Ascending aorta (tissue), 2 donors: ENCODE data around the gene ARMC12. TPM values are rescaled to one million over a fixed set of nuclear protein-coding genes. Genes with fewer than 3 reads are reported as not detected.

Source experiments
- DNase-seq, 2 donors: peaks; one replicate each; pipeline ENCODE4 v3.0.0-alpha.2; 2019; ENCODE audit warnings: low spot score in 2 of 2
- H3K27ac ChIP-seq, 2 donors: fragments of 200-600 bp; sonication (generic); one replicate each; pipeline ENCODE4 v1.5.1; 2016 to 2017; ENCODE audit warnings: mild to moderate bottlenecking in 1 of 2
- H3K27me3 ChIP-seq: fragments of 200-600 bp; sonication (generic); one replicate; pipeline ENCODE4 v1.5.1; 2017
- H3K36me3 ChIP-seq, 2 donors: fragments of 200-600 bp; sonication (generic); one replicate each; pipeline ENCODE4 v1.5.1; 2016
- H3K4me1 ChIP-seq, 2 donors: fragments of 200-600 bp; sonication (generic); one replicate each; pipeline ENCODE4 v1.5.1; 2016 to 2017; ENCODE audit warnings: mild to moderate bottlenecking in 1 of 2
- H3K4me3 ChIP-seq, 2 donors: fragments of 200-600 bp; sonication (generic); one replicate each; pipeline ENCODE4 v1.5.1; 2016 to 2017; ENCODE audit warnings: mild to moderate bottlenecking in 1 of 2
- H3K9me3 ChIP-seq, 2 donors: fragments of 200-600 bp; sonication (generic); one replicate each; pipeline ENCODE4 v1.5.1; 2016
- intact Hi-C: fragments of 100-400 bp; cut with DNase I; formaldehyde crosslinking; loops from one replicate; pipeline ENCODE4 v1.15.1; 2023
- total RNA-seq: library from RNA; depleted of rRNA; stranded (reverse); fragments of >200 nt; gene quantifications from one replicate; pipeline ENCODE4 v1.1.0, GENCODE V29; 2016
- TF ChIP-seq, protein P1 (sequence below), 3 experiments: fragments of 200-600 bp in 2 of 3; fragments of 450-650 bp in 1 of 3; sonication (generic) in 2 of 3; IDR thresholded peaks; one replicate each; pipeline ENCODE4 v1.5.1; 2016 to 2019; ENCODE audit warnings: antibody characterized with exemption in 3 of 3, mild to moderate bottlenecking in 1 of 3, moderate library complexity in 1 of 3

The ARMC12 gene
- total RNA-seq, 1 donor from 2014 or later: not detected

DNA sequence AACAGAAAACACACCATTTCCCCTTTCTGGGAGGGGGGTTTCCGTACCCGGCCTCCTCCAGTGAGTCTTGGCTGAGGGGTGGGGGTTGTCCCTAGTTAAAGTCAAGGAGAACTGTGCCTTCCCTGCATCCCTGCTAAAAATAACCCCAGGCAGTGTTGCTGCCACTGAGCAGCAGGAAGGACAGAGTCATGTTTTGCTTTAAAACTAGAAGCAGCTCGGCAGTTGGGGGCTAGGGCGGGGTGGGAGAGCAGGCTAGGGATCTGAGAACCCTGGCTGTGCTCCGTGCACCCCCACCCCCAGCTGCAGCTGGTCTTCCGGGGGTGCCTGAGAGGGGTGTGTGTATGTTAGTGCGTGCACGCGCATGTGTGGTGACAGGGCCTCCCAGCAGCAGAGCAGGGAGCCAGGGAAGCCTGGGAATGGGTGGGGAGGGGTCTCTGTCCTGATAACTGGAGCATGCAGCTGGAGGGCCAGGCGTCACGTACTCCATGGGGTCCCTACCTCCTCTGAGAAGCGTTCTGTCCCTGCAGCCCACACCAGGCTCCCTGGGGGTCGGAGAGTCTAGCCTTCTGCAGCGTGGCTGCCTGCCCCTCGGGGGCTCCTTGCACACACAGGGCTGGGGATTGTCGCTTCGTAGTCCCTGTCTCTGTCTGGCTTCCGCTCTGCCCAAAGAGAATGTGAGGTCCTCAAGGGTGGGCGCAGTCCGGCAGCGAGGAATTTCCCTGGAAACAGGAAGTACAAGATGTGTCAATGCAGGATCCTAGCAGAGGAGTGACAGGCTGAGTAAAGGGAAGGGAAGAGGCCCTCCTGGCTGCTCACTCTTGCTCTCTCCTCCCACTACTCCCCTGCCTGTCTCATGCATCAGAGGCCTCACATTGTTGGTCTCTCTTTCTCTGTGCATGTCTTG, 16.8 kb upstream of the ARMC12 start:
- H3K9me3 ChIP-seq: no peaks in the 10 kb centered on the region
- H3K27ac ChIP-seq: peak overlapping the region; percentile 70 to 78
- no peaks in the 10 kb centered on the region for H3K27me3 ChIP-seq
- peaks cover 23 to 26% of the 10 kb centered on the region in 2 donors for H3K4me1 ChIP-seq
- intact Hi-C loops: loop anchor here (10.0 kb wide), 1 partner anchor 1475 kb away; the partner anchor contains the start of gene SMIM29
- peak overlapping the region in 1 of 2 donors; percentile 36 for H3K4me3 ChIP-seq
- peak in 1 of 2 donors; percentile 80 for DNase-seq
- no peaks in the 10 kb centered on the region for H3K36me3 ChIP-seq
- TF ChIP-seq, protein P1, sequence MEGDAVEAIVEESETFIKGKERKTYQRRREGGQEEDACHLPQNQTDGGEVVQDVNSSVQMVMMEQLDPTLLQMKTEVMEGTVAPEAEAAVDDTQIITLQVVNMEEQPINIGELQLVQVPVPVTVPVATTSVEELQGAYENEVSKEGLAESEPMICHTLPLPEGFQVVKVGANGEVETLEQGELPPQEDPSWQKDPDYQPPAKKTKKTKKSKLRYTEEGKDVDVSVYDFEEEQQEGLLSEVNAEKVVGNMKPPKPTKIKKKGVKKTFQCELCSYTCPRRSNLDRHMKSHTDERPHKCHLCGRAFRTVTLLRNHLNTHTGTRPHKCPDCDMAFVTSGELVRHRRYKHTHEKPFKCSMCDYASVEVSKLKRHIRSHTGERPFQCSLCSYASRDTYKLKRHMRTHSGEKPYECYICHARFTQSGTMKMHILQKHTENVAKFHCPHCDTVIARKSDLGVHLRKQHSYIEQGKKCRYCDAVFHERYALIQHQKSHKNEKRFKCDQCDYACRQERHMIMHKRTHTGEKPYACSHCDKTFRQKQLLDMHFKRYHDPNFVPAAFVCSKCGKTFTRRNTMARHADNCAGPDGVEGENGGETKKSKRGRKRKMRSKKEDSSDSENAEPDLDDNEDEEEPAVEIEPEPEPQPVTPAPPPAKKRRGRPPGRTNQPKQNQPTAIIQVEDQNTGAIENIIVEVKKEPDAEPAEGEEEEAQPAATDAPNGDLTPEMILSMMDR (IDR thresholded peaks at IDR 0.05): no peak

DNA sequence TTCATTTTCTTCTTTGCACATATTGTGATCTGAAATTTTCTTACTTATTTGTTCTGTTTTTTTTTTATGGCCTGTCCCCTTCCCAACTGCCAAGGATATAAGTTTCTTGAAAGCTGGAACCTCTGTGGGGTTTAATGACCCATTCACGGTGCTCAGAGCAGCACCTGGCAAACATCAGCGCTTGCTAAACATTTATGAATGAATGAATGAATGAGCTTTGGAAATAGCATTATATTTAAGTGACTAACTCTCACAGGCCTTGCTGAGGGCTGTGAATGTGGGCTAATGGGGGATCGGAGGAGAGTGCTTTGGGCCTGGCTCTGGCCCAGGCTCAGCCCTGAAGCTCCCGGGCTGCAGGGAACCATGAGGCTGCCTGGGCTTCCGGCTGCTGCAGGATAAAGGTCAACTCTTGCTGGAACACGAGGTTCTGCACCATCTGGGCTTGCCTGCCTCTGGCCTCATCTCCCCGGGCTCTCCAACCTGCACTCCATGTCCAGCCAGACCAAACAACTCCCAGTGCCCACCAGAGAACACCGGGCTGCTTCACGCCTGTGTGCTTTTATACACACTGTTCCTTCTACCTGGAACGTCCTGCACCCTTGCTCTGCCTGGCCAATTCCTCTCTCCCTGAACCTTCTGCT, 14.6 kb upstream of the ARMC12 start:
- H3K27me3 ChIP-seq: no peaks in the 10 kb centered on the region
- H3K4me1 ChIP-seq: peaks cover 40 to 43% of the 10 kb centered on the region in 2 donors

DNA sequence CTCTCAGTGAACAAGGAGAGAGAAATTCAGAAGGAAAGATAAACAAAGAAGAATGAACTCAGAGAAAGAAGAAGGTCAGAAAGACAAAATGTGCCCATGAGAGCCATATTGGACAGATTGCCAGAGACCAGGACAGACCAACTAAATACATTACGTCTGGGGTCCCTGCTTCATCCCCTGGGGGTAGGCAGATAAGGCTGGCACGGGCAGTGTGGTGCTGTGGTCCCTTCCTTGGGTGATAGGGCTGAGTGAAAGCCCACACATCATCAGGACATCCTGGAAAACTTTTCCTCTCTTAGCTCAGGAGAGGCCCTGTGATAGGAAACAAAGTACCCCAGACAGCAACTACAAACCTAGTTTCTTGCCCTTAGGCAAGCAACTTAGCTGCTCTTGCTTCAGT, 13.2 kb upstream of the ARMC12 start:
- H3K36me3 ChIP-seq: no peaks in the 10 kb centered on the region
- peak overlapping the region; percentile 100 for H3K27ac ChIP-seq
- H3K4me1 ChIP-seq: peaks cover 50 to 51% of the 10 kb centered on the region in 2 donors

More for the DNA sequence above, 14.6 kb upstream of the ARMC12 start:
- Histone ChIP-seq H3K9me3 (no peaks in the 10 kb centered on the region), H3K27ac (peak overlapping the region; percentile 22 to 36), H3K36me3 (no peaks in the 10 kb centered on the region), H3K4me3 (no peak overlapping the region)
- intact Hi-C loops: loop anchor here (10.0 kb wide), 1 partner anchor 1477 kb away; the partner anchor contains the start of gene SMIM29
- TF ChIP-seq, protein P1 (IDR thresholded peaks at IDR 0.05): no peak
- DNase-seq: no peak

DNA sequence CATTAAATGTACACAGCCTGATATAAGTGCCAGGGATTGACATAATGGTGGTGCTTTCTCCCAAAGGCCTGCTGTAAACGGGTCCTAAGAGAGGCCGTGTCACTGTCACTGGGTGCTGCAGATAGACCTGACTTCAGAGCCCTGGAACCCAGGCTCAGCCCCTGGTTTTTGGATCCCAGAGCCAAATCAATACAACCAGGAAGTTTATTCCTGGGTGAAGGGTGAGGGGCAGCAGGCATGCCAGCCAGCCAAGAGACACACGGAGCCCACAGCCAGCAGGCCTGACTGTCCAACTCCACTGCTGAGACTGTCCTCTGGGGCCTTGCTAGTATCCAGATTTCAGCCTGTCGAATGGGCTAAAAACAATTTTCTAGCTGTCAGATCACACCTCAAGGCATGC, 12.8 kb upstream of the ARMC12 start:
- H3K36me3 ChIP-seq: no peaks in the 10 kb centered on the region
- H3K4me1 ChIP-seq: peaks cover 51% of the 10 kb centered on the region in 2 donors
- H3K9me3 ChIP-seq: no peaks in the 10 kb centered on the region
- no peak overlapping the region for H3K4me3 ChIP-seq
- intact Hi-C loops: loop anchor here (10.0 kb wide), 1 partner anchor 1479 kb away; the partner anchor contains the start of gene SMIM29
- DNase-seq: no peak
- peak overlapping the region; percentile 100 for H3K27ac ChIP-seq
- H3K27me3 ChIP-seq: no peaks in the 10 kb centered on the region
- TF ChIP-seq, protein P1 (IDR thresholded peaks at IDR 0.05): no peak

More for the DNA sequence above, 13.2 kb upstream of the ARMC12 start:
- TF ChIP-seq, protein P1 (IDR thresholded peaks at IDR 0.05): no peak
- DNase-seq: no peak
- intact Hi-C loops: loop anchor here (10.0 kb wide), 1 partner anchor 1479 kb away; the partner anchor contains the start of gene SMIM29
- H3K27me3 ChIP-seq: no peaks in the 10 kb centered on the region
- no peaks in the 10 kb centered on the region for H3K9me3 ChIP-seq
- H3K4me3 ChIP-seq: no peak overlapping the region

DNA sequence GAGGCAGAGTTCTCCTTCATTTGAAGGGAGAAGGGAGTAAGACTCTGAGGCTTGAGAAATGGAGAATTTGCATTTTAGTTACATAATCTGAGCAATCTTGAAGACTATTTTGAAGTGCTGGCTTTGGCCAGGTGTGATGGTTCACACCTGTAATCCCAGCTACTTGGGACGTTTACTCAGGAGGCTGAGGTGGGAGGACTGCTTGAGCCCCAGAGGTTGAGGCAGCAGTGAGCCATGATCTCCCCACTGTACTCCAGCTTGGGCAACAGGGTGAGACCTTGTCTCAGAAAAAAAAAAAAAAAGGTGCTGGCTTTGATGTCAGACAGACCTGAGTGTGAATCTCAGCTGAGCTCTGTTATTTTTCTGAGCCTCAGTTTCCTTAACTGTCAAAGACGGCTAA, 12.4 kb upstream of the ARMC12 start:
- no peak for DNase-seq
- peaks cover 52 to 54% of the 10 kb centered on the region in 2 donors for H3K4me1 ChIP-seq

More for the DNA sequence above, 12.4 kb upstream of the ARMC12 start:
- Histone ChIP-seq H3K27me3 (no peaks in the 10 kb centered on the region), H3K9me3 (no peaks in the 10 kb centered on the region), H3K4me3 (no peak overlapping the region), H3K36me3 (no peaks in the 10 kb centered on the region), H3K27ac (peak overlapping the region; percentile 100)
- intact Hi-C loops: loop anchor here (10.0 kb wide), 1 partner anchor 1480 kb away; the partner anchor contains the start of gene SMIM29
- TF ChIP-seq, protein P1 (IDR thresholded peaks at IDR 0.05): no peak
